ENCODE results near the gene ALDH7A1. TPM values are rescaled to one million over a fixed set of nuclear protein-coding genes. Genes with fewer than 3 reads are reported as not detected.
A peak's percentile ranks its signal among the peaks of the same experiment; 100 is the strongest.
"Not testable (repeated sequence)": the region's sequence is repeated elsewhere in the genome, so short reads cannot be mapped to it uniquely, and the experiment has no call there.

Gene ALDH7A1
- total and polyA plus RNA-seq, 8 donors: 15.9 to 28.7 (median 22.7) TPM

DNA sequence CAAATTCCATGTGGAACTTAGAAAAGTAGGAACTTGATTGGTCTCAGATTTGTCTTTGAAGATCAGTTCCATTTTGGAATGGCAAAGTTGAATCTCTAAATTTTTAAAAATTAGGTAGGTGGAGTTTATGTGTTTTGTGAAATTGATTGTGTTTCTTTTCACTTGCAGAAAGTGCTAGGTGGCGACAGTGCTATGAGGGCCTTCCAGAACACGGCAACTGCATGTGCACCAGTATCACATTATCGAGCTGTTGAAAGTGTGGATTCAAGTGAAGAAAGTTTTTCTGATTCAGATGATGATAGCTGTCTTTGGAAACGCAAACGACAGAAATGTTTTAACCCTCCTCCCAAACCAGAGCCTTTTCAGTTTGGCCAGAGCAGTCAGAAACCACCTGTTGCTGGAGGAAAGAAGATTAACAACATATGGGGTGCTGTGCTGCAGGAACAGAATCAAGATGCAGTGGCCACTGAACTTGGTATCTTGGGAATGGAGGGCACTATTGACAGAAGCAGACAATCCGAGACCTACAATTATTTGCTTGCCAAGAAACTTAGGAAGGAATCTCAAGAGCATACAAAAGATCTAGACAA lies 8.5 kb upstream of the ALDH7A1 start:
- intact Hi-C loops (cut with DNase I): no loop called here
- no peak overlapping the region for H3K4me3 ChIP-seq
- H3K27me3 ChIP-seq: no peaks in the 10 kb centered on the region
- DNase-seq (no peak), ATAC-seq (no peak), FAIRE-seq (no peak)
- TF ChIP-seq, protein P1, sequence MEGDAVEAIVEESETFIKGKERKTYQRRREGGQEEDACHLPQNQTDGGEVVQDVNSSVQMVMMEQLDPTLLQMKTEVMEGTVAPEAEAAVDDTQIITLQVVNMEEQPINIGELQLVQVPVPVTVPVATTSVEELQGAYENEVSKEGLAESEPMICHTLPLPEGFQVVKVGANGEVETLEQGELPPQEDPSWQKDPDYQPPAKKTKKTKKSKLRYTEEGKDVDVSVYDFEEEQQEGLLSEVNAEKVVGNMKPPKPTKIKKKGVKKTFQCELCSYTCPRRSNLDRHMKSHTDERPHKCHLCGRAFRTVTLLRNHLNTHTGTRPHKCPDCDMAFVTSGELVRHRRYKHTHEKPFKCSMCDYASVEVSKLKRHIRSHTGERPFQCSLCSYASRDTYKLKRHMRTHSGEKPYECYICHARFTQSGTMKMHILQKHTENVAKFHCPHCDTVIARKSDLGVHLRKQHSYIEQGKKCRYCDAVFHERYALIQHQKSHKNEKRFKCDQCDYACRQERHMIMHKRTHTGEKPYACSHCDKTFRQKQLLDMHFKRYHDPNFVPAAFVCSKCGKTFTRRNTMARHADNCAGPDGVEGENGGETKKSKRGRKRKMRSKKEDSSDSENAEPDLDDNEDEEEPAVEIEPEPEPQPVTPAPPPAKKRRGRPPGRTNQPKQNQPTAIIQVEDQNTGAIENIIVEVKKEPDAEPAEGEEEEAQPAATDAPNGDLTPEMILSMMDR (IDR thresholded peaks at IDR 0.05): no peak
- no peak overlapping the region for H3K27ac ChIP-seq
- peaks cover 0 to 7% (median 6%) of the 10 kb centered on the region in 3 donors for H3K36me3 ChIP-seq
- 80 to 83% methylated on average over 6 of the region's 6 CpGs for WGBS, 2 donors
- H3K4me1 ChIP-seq: peaks cover 9 to 21% (median 9%) of the 10 kb centered on the region in 3 donors
- no peaks in the 10 kb centered on the region for H3K9me3 ChIP-seq

GRCh38 chr5:126600631-126601511 lies 5.9 kb upstream of the ALDH7A1 start, which contains the start of gene PHAX:
PHAX (plus strand) TSS chr5:126600947; CDS start chr5:126600963, 16 bp downstream.
- Histone ChIP-seq H3K9me3 (no peaks in the 10 kb centered on the region), H3K4me1 (peaks cover 9% of the 10 kb centered on the region in 3 donors), H3K4me3 (peak within 1 kb of the TSS; percentile 69 to 99 (median 97)), H3K36me3 (peaks cover 0 to 7% (median 5%) of the 10 kb centered on the region in 3 donors), H3K27ac (peak within 1 kb of the TSS; percentile 50 to 71 (median 65)), H3K27me3 (no peaks in the 10 kb centered on the region)
- no peak for FAIRE-seq
- TF ChIP-seq, protein P1 (IDR thresholded peaks at IDR 0.05): peak; percentile 48 to 80 (median 56)
- ATAC-seq: peak; percentile 99
- intact Hi-C loops (cut with DNase I): no loop called here
- WGBS, 2 donors: 2% methylated on average over 65 to 79 of the region's 79 CpGs
- peak; percentile 73 to 92 (median 80) for DNase-seq

- intact Hi-C loops (cut with DNase I); H3K9me3 ChIP-seq; FAIRE-seq; DNase-seq; H3K4me1 ChIP-seq; H3K36me3 ChIP-seq; H3K27me3 ChIP-seq: not testable (repeated sequence)
- ATAC-seq: peak in 1 of 4 donors; percentile 35
- Histone ChIP-seq H3K27ac (peak overlapping the region in 2 of 4 donors; percentile 64 to 71), H3K4me3 (peak overlapping the region in 2 of 4 donors; percentile 69 to 98)
- 54 to 56% methylated on average over 15 of the region's 15 CpGs for WGBS, 2 donors
These were observed 5.1 kb upstream of the ALDH7A1 start for GRCh38 chr5:126599971-126600630.

- intact Hi-C loops (cut with DNase I): no loop called here
- Histone ChIP-seq H3K27ac (peak overlapping the region in 1 of 4 donors; percentile 2), H3K36me3 (peaks cover 0 to 5% (median 4%) of the 10 kb centered on the region in 3 donors)
These were observed 4.5 kb upstream of the ALDH7A1 start for GRCh38 chr5:126599499-126599898.

More at GRCh38 chr5:126599499-126599898, 4.5 kb upstream of the ALDH7A1 start:
- Histone ChIP-seq H3K27me3 (no peaks in the 10 kb centered on the region), H3K4me1 (peaks cover 8 to 9% (median 9%) of the 10 kb centered on the region in 3 donors), H3K9me3 (no peaks in the 10 kb centered on the region), H3K4me3 (no peak overlapping the region)
- ATAC-seq (no peak), FAIRE-seq (no peak), DNase-seq (no peak)
- TF ChIP-seq, protein P1 (IDR thresholded peaks at IDR 0.05): no peak
- 94 to 97% methylated on average over 7 of the region's 7 CpGs for WGBS, 2 donors

Measured in pancreas (tissue), 10 donors.